ENCODE results near the gene TLDC2. TPM values are rescaled to one million over a fixed set of nuclear protein-coding genes. Genes with fewer than 3 reads are reported as not detected.

TLDC2 gene
- total and polyA plus RNA-seq, 2 of the 8 experiments (the other 6 are each of a cell fraction or from before 2014, with no cell fraction given) = 0.29 to 0.34 TPM

DNA sequence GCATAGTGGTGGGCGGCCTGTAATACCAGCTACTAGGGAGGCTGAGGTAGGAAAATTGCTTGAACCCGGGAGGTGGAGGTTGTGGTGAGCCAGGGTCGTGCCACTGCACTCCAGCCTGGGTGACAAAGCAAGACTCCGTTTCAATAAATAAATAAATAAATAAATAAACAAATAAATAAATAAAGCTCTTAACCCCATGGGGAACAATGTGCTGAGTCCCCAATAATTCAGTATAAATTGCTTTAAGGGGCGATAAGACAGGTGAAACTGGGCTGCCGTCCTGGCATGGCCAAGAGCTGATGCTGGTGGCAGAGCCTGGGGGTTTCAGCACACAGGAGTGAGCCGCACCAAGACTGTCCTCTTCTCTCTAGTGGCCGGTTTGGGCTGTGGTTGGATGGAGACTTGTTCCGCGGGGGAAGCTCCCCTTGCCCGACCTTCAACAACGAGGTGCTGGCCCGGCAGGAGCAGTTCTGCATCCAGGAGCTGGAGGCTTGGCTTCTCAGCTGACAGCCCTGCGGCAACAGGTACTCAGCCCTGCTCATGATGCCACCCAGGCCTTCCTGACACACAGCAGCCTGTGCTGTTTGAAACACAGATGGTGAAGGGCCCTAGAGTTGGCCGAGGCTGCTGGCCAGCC lies 13.1 kb downstream of the TLDC2 start (continued):
- TF ChIP-seq HDAC2 (IDR thresholded peaks at IDR 0.05; ENCODE audit: borderline replicate concordance in 1 of 2, low read depth in 2 of 2, low read length in 2 of 2) (no peak), RXRA (IDR thresholded peaks at IDR 0.05; ENCODE audit: insufficient read depth, low read depth, low read length) (no peak)

Measured in H1 (cell line).